ENCODE results near the gene SPG11. TPM values are rescaled to one million over a fixed set of nuclear protein-coding genes. Genes with fewer than 3 reads are reported as not detected.
A peak's percentile ranks its signal among the peaks of the same experiment; 100 is the strongest.

The SPG11 gene
- total and polyA plus RNA-seq, 9 of the 15 experiments (the other 6 are each of a cell fraction or from before 2014, with no cell fraction given) = 23.3 to 71.2 (median 45.6) TPM

DNA sequence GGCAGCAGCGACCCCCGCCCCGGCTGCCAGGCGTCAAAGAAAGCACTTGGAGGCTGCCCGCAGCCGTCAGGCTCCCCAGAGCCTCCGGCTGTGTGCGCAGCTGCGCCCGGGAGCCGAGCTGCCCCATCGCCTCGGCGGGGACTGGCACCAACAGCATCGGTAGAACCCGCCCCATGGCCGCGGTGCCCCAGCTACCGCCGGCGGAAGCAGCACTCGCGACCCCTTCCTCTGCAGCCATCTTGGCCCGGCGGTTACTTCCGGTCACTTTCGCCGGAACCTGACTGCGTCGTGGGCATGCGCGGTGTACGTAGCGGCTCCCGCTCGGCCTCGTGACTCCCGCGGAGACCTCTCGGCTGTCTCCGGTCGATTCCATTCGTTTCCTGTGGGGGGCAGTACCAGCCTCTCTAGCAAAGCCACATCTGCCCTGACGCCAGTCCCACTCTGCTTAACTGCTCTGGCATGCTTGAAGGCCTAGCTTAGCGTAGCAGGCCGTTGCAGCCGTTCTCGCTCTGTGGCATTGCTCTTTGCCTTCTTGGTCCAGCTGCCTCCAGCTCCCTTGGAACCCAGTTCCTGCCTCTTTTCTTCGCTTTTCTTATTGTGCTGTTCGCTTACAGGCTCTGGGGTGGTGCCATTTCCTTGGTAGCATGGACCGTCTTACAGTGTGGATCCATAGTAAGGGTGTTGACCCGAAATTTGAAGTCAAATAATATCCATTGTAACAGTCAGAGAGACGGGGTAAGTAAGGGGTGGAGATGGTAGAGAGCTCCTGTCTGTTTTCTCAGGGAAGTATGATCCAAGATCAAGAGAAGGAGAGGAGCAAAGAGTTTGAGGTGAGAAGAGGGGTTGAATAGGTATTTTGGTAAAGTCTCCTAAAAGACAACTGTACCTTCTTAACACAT, at the start of gene SPG11 (continued):
- TF ChIP-seq SRF (CRISPR knock-in tag; IDR thresholded peaks at IDR 0.05) (peak in 1 of 2 experiments; percentile 65; a peak in 2 of 4 replicates), KAT8 (IDR thresholded peaks at IDR 0.05; ENCODE audit: low read depth) (no peak), ZNF197 (CRISPR knock-in tag; IDR thresholded peaks at IDR 0.05; ENCODE audit: low read depth) (peak; percentile 90; the same call in 1 of the 2 replicates), SAFB2 (IDR thresholded peaks at IDR 0.05; ENCODE audit: borderline replicate concordance, low read depth, low read length, severe bottlenecking) (no peak), BHLHE40 (IDR thresholded peaks at IDR 0.05; ENCODE audit: low read length) (peak; percentile 86), RUNX1 (IDR thresholded peaks at IDR 0.05; ENCODE audit: low read depth) (no peak), ARNT (IDR thresholded peaks at IDR 0.05) (no peak; a peak in 2 of 4 replicates)
- TF ChIP-seq, protein P1, sequence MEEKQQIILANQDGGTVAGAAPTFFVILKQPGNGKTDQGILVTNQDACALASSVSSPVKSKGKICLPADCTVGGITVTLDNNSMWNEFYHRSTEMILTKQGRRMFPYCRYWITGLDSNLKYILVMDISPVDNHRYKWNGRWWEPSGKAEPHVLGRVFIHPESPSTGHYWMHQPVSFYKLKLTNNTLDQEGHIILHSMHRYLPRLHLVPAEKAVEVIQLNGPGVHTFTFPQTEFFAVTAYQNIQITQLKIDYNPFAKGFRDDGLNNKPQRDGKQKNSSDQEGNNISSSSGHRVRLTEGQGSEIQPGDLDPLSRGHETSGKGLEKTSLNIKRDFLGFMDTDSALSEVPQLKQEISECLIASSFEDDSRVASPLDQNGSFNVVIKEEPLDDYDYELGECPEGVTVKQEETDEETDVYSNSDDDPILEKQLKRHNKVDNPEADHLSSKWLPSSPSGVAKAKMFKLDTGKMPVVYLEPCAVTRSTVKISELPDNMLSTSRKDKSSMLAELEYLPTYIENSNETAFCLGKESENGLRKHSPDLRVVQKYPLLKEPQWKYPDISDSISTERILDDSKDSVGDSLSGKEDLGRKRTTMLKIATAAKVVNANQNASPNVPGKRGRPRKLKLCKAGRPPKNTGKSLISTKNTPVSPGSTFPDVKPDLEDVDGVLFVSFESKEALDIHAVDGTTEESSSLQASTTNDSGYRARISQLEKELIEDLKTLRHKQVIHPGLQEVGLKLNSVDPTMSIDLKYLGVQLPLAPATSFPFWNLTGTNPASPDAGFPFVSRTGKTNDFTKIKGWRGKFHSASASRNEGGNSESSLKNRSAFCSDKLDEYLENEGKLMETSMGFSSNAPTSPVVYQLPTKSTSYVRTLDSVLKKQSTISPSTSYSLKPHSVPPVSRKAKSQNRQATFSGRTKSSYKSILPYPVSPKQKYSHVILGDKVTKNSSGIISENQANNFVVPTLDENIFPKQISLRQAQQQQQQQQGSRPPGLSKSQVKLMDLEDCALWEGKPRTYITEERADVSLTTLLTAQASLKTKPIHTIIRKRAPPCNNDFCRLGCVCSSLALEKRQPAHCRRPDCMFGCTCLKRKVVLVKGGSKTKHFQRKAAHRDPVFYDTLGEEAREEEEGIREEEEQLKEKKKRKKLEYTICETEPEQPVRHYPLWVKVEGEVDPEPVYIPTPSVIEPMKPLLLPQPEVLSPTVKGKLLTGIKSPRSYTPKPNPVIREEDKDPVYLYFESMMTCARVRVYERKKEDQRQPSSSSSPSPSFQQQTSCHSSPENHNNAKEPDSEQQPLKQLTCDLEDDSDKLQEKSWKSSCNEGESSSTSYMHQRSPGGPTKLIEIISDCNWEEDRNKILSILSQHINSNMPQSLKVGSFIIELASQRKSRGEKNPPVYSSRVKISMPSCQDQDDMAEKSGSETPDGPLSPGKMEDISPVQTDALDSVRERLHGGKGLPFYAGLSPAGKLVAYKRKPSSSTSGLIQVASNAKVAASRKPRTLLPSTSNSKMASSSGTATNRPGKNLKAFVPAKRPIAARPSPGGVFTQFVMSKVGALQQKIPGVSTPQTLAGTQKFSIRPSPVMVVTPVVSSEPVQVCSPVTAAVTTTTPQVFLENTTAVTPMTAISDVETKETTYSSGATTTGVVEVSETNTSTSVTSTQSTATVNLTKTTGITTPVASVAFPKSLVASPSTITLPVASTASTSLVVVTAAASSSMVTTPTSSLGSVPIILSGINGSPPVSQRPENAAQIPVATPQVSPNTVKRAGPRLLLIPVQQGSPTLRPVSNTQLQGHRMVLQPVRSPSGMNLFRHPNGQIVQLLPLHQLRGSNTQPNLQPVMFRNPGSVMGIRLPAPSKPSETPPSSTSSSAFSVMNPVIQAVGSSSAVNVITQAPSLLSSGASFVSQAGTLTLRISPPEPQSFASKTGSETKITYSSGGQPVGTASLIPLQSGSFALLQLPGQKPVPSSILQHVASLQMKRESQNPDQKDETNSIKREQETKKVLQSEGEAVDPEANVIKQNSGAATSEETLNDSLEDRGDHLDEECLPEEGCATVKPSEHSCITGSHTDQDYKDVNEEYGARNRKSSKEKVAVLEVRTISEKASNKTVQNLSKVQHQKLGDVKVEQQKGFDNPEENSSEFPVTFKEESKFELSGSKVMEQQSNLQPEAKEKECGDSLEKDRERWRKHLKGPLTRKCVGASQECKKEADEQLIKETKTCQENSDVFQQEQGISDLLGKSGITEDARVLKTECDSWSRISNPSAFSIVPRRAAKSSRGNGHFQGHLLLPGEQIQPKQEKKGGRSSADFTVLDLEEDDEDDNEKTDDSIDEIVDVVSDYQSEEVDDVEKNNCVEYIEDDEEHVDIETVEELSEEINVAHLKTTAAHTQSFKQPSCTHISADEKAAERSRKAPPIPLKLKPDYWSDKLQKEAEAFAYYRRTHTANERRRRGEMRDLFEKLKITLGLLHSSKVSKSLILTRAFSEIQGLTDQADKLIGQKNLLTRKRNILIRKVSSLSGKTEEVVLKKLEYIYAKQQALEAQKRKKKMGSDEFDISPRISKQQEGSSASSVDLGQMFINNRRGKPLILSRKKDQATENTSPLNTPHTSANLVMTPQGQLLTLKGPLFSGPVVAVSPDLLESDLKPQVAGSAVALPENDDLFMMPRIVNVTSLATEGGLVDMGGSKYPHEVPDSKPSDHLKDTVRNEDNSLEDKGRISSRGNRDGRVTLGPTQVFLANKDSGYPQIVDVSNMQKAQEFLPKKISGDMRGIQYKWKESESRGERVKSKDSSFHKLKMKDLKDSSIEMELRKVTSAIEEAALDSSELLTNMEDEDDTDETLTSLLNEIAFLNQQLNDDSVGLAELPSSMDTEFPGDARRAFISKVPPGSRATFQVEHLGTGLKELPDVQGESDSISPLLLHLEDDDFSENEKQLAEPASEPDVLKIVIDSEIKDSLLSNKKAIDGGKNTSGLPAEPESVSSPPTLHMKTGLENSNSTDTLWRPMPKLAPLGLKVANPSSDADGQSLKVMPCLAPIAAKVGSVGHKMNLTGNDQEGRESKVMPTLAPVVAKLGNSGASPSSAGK (IDR thresholded peaks at IDR 0.05) = peak; percentile 100
- TF ChIP-seq, protein P2, sequence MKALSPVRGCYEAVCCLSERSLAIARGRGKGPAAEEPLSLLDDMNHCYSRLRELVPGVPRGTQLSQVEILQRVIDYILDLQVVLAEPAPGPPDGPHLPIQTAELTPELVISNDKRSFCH (CRISPR knock-in tag; IDR thresholded peaks at IDR 0.05) = no peak
- TF ChIP-seq, protein P2 (tag; IDR thresholded peaks at IDR 0.05) = peak; percentile 94
- TF ChIP-seq, protein P3, sequence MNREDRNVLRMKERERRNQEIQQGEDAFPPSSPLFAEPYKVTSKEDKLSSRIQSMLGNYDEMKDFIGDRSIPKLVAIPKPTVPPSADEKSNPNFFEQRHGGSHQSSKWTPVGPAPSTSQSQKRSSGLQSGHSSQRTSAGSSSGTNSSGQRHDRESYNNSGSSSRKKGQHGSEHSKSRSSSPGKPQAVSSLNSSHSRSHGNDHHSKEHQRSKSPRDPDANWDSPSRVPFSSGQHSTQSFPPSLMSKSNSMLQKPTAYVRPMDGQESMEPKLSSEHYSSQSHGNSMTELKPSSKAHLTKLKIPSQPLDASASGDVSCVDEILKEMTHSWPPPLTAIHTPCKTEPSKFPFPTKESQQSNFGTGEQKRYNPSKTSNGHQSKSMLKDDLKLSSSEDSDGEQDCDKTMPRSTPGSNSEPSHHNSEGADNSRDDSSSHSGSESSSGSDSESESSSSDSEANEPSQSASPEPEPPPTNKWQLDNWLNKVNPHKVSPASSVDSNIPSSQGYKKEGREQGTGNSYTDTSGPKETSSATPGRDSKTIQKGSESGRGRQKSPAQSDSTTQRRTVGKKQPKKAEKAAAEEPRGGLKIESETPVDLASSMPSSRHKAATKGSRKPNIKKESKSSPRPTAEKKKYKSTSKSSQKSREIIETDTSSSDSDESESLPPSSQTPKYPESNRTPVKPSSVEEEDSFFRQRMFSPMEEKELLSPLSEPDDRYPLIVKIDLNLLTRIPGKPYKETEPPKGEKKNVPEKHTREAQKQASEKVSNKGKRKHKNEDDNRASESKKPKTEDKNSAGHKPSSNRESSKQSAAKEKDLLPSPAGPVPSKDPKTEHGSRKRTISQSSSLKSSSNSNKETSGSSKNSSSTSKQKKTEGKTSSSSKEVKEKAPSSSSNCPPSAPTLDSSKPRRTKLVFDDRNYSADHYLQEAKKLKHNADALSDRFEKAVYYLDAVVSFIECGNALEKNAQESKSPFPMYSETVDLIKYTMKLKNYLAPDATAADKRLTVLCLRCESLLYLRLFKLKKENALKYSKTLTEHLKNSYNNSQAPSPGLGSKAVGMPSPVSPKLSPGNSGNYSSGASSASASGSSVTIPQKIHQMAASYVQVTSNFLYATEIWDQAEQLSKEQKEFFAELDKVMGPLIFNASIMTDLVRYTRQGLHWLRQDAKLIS (CRISPR knock-in tag; IDR thresholded peaks at IDR 0.05) = peak; percentile 81

Measured in K562 (cell line).